ENCODE measurements around the gene SRBD1.

SRBD1 gene

GRCh38 chr2:45611020-45611859, at the start of gene SRBD1:
SRBD1 (minus strand) TSS chr2:45611267; CDS start chr2:45605441, 5,826 bp downstream.
- peak; percentile 86 for DNase-seq

- DNase-seq = no peak
Observed at GRCh38 chr2:45654250-45654649, 43.2 kb upstream of the SRBD1 start.

- no peak for DNase-seq
Observed at GRCh38 chr2:45653122-45653913, 42.3 kb upstream of the SRBD1 start.

- peak; percentile 50 for DNase-seq
Observed at GRCh38 chr2:45652090-45653031, 41.3 kb upstream of the SRBD1 start.

- peak; percentile 47 for DNase-seq
Observed at GRCh38 chr2:45651415-45652089, 40.5 kb upstream of the SRBD1 start, which contains the start of gene PRKCE. PRKCE (plus strand) TSS chr2:45651675.

GRCh38 chr2:45650851-45651414, 39.9 kb upstream of the SRBD1 start:
- peak; percentile 95 for DNase-seq

GRCh38 chr2:45649858-45650811, 39.1 kb upstream of the SRBD1 start:
- DNase-seq = peak; percentile 71

- DNase-seq = no peak
Observed at GRCh38 chr2:45649462-45649857, 38.4 kb upstream of the SRBD1 start.

- no peak for DNase-seq
Observed at GRCh38 chr2:45648636-45649035, 37.6 kb upstream of the SRBD1 start.

GRCh38 chr2:45647986-45648520, 37.0 kb upstream of the SRBD1 start:
- DNase-seq = no peak

GRCh38 chr2:45647356-45647755, 36.3 kb upstream of the SRBD1 start:
- DNase-seq = no peak

- no peak for DNase-seq
Observed at GRCh38 chr2:45646289-45646688, 35.2 kb upstream of the SRBD1 start.

- DNase-seq = peak; percentile 84
Observed at GRCh38 chr2:45643543-45644542, 32.8 kb upstream of the SRBD1 start.

- DNase-seq = no peak
Observed at GRCh38 chr2:45643095-45643494, 32.0 kb upstream of the SRBD1 start.

- DNase-seq = no peak
Observed at GRCh38 chr2:45640576-45640975, 29.5 kb upstream of the SRBD1 start.

GRCh38 chr2:45637440-45637839, 26.4 kb upstream of the SRBD1 start:
- DNase-seq = no peak

- no peak for DNase-seq
Observed at GRCh38 chr2:45636008-45636407, 24.9 kb upstream of the SRBD1 start.

GRCh38 chr2:45634223-45634622, 23.2 kb upstream of the SRBD1 start:
- DNase-seq = no peak

- no peak for DNase-seq
Observed at GRCh38 chr2:45631955-45632354, 20.9 kb upstream of the SRBD1 start.
